HepG2 (cell line): ENCODE measurements around the gene ENDOG. TPM values are rescaled to one million over a fixed set of nuclear protein-coding genes. Genes with fewer than 3 reads are reported as not detected.

Experiments
- FOXA1 ChIP-seq, 2 experiments: fragments of 450-650 bp in 1 of 2; sonication (generic) in 1 of 2; formaldehyde crosslinking in 1 of 2; IDR thresholded peaks; 2 replicates each; pipeline versions ENCODE4 v1.4.0 to v1.6.1; 2016 to 2020; ENCODE audit warnings: missing genetic modification reagents in 1 of 2
- GTF3A ChIP-seq: sonication (generic); formaldehyde crosslinking; conservative IDR thresholded peaks from 2 replicates; pipeline ENCODE4 v1.4.0; 2020; ENCODE audit warnings: mild to moderate bottlenecking, missing genetic modification reagents
- NR2F6 ChIP-seq, 2 experiments: IDR thresholded peaks; 2 replicates each; pipeline ENCODE4 v1.6.1; 2016; ENCODE audit warnings: antibody characterized with exemption in 1 of 2, mild to moderate bottlenecking in 1 of 2
- PHF5A ChIP-seq: IDR thresholded peaks from one replicate; pipeline ENCODE4 v1.6.1; 2018; ENCODE audit warnings: low read depth, missing genetic modification reagents; ENCODE audit not compliant: unreplicated experiment
- PRMT3 ChIP-seq: sonication (generic); formaldehyde crosslinking; IDR thresholded peaks from 2 replicates; pipeline ENCODE4 v1.8.1; 2022; ENCODE audit warnings: low read depth, mild to moderate bottlenecking, moderate library complexity, missing genetic modification reagents, borderline replicate concordance
- STAG1 ChIP-seq: sonication (generic); formaldehyde crosslinking; IDR thresholded peaks from 2 replicates; pipeline ENCODE4 v1.4.0; 2020; ENCODE audit warnings: missing genetic modification reagents
- TOPORS ChIP-seq: sonication (generic); formaldehyde crosslinking; IDR thresholded peaks from 2 replicates; pipeline ENCODE4 v1.8.0; 2023; ENCODE audit warnings: mild to moderate bottlenecking, missing genetic modification reagents
- ZBTB33 ChIP-seq: sonication (generic); formaldehyde crosslinking; IDR thresholded peaks from 2 replicates; pipeline ENCODE4 v1.4.0; 2020; ENCODE audit warnings: missing genetic modification reagents
- ZFP82 ChIP-seq: sonication (generic); formaldehyde crosslinking; IDR thresholded peaks from 2 replicates; pipeline ENCODE4 v1.5.1; 2020; ENCODE audit warnings: mild to moderate bottlenecking, missing genetic modification reagents, borderline replicate concordance
- ZMAT3 ChIP-seq: sonication (generic); formaldehyde crosslinking; conservative IDR thresholded peaks from 2 replicates; pipeline ENCODE4 v1.7.0; 2021; ENCODE audit warnings: missing genetic modification reagents
- ZNF24 ChIP-seq: fragments of 450-650 bp; IDR thresholded peaks from 2 replicates; pipeline ENCODE4 v1.6.1; 2017; ENCODE audit warnings: antibody characterized with exemption, mild to moderate bottlenecking
- ZNF484 ChIP-seq: sonication (generic); formaldehyde crosslinking; IDR thresholded peaks from 2 replicates; pipeline ENCODE4 v1.5.1; 2020; ENCODE audit warnings: mild to moderate bottlenecking, low read depth, missing genetic modification reagents, borderline replicate concordance
- ZNF513 ChIP-seq: sonication (generic); formaldehyde crosslinking; conservative IDR thresholded peaks from 2 replicates; pipeline ENCODE4 v1.5.0; 2020; ENCODE audit warnings: missing genetic modification reagents
- ZNF646 ChIP-seq: sonication (generic); formaldehyde crosslinking; IDR thresholded peaks from 2 replicates; pipeline ENCODE4 v1.9.0; 2021; ENCODE audit warnings: mild to moderate bottlenecking, missing genetic modification reagents
- ZNF703 ChIP-seq: sonication (generic); formaldehyde crosslinking; IDR thresholded peaks from 2 replicates; pipeline ENCODE4 v1.5.1; 2020; ENCODE audit warnings: missing genetic modification reagents, mild to moderate bottlenecking, moderate library complexity, borderline replicate concordance
- ZNF720 ChIP-seq: sonication (generic); formaldehyde crosslinking; IDR thresholded peaks from 2 replicates; pipeline ENCODE4 v1.4.0; 2020; ENCODE audit warnings: missing genetic modification reagents
- ZNF746 ChIP-seq: sonication (generic); formaldehyde crosslinking; IDR thresholded peaks from 2 replicates; pipeline ENCODE4 v1.8.0; 2022; ENCODE audit warnings: mild to moderate bottlenecking, missing genetic modification reagents
- ZNF83 ChIP-seq: sonication (generic); formaldehyde crosslinking; IDR thresholded peaks from 2 replicates; pipeline ENCODE4 v1.4.0; 2020; ENCODE audit warnings: missing genetic modification reagents, mild to moderate bottlenecking, borderline replicate concordance
- polyA plus RNA-seq, 8 experiments: library from polyadenylated mRNA; depleted of rRNA in 3 of 8; stranded (reverse) in 7 of 8; unstranded in 1 of 8; fragments of >200 nt; fragmentation: Illumina TruSeq in 4 of 8; extraction: Trizol in 4 of 8; gene quantifications; 2 replicates each; pipeline versions ENCODE4 v1.2.1 to v1.2.3, GENCODE V29; 2011 to 2016; ENCODE audit warnings: low read depth in 4 of 8, missing spikeins in 1 of 8, mixed read lengths in 1 of 8; ENCODE audit not compliant: insufficient read depth in 1 of 8
- total RNA-seq, 5 experiments: library from RNA; depleted of rRNA; stranded (reverse); fragments of >200 nt; fragmentation: Illumina TruSeq; extraction: Trizol; gene quantifications; 2 replicates each; pipeline ENCODE4 v1.2.3, GENCODE V29; 2016; ENCODE audit warnings: low read depth in 1 of 5

The ENDOG gene
- total and polyA plus RNA-seq, 2 of the 13 experiments (the other 11 are each of a cell fraction or from before 2014, with no cell fraction given): 26.3 to 28.8 TPM

- TF ChIP-seq ZNF646 (CRISPR knock-in tag): no peak
- peak; percentile 17; the same call in 1 of the 2 replicates for TF ChIP-seq ZBTB33 (CRISPR knock-in tag)
- no peak for TF ChIP-seq ZNF720
- TF ChIP-seq ZNF484 (CRISPR knock-in tag): no peak
- TF ChIP-seq ZNF746 (CRISPR knock-in tag): no peak; the same call in 1 of the 2 replicates
- TF ChIP-seq PRMT3: no peak
- peak; percentile 98 for TF ChIP-seq ZFP82 (CRISPR knock-in tag)
- TF ChIP-seq PHF5A (CRISPR knock-in tag): peak; percentile 89
- TF ChIP-seq FOXA1 (IDR thresholded peaks at IDR 0.05): no peak
- no peak; the same call in 1 of the 2 replicates for TF ChIP-seq FOXA1 (CRISPR knock-in tag; IDR thresholded peaks at IDR 0.05)
- TF ChIP-seq NR2F6 (IDR thresholded peaks at IDR 0.05): no peak
- TF ChIP-seq NR2F6 (CRISPR knock-in tag; IDR thresholded peaks at IDR 0.05): peak; percentile 53; the same call in 1 of the 2 replicates
- TF ChIP-seq TOPORS (CRISPR knock-in tag): peak; percentile 90; the same call in 1 of the 2 replicates
- peak; percentile 70; the same call in 1 of the 2 replicates for TF ChIP-seq ZNF703 (CRISPR knock-in tag)
- TF ChIP-seq ZNF513 (CRISPR knock-in tag): no peak
- TF ChIP-seq ZNF83 (CRISPR knock-in tag): peak; percentile 94; the same call in 1 of the 2 replicates
- peak; percentile 98 for TF ChIP-seq ZMAT3 (CRISPR knock-in tag)
- TF ChIP-seq STAG1 (CRISPR knock-in tag): peak; percentile 27
- no peak for TF ChIP-seq GTF3A (CRISPR knock-in tag)
- no peak for TF ChIP-seq ZNF24
Measured at GRCh38 chr9:128786681-128787601, 31.4 kb upstream of the ENDOG start, which contains the start of gene TBC1D13 (continued).
